GM12874 (cell line): ENCODE measurements around the gene MRPS35.

Experiments used
- CTCF ChIP-seq: IDR thresholded peaks from 2 replicates; pipeline ENCODE4 v1.5.1; 2011; ENCODE audit warnings: low read depth, mild to moderate bottlenecking, control low read depth, low read length, moderate library complexity; ENCODE audit not compliant: insufficient read depth

MRPS35 gene

GRCh38 chr12:27779920-27780611 lies 69.4 kb downstream of the MRPS35 start, which contains the start of the genes KLHL42 and MANSC4:
TSS of gene KLHL42 (plus strand) at chr12:27780233. CDS start at chr12:27780331, 98 bp downstream.
TSS of gene MANSC4 (minus strand) at chr12:27780236. CDS start at chr12:27771276, 8,960 bp downstream.
- no peak for TF ChIP-seq CTCF

DNA sequence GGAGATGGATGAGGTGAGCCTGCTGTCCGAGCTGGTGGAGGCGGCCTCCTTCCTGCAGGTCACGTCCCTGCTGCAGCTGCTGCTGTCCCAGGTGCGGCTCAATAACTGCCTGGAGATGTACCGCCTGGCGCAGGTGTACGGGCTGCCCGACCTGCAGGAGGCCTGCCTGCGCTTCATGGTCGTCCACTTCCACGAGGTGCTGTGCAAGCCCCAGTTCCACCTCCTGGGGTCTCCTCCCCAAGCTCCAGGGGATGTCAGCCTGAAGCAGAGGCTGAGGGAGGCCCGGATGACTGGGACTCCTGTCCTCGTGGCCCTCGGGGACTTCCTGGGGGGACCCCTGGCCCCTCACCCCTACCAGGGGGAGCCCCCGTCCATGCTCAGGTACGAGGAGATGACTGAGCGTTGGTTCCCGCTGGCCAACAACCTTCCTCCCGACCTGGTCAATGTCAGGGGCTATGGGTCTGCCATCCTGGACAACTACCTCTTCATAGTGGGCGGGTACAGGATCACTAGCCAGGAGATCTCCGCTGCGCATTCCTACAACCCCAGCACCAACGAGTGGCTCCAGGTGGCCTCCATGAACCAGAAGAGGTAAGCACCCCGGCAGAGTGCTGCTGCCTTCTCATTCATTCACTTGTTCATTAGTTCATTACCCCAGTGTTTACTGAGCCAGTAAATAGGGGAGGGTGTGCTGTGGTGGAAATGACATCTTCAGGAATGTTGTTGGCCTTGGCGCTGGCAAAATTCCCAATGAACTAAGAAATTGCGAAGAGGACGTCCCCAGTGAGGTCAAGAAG lies 70.2 kb downstream of the MRPS35 start:
- no peak for TF ChIP-seq CTCF

DNA sequence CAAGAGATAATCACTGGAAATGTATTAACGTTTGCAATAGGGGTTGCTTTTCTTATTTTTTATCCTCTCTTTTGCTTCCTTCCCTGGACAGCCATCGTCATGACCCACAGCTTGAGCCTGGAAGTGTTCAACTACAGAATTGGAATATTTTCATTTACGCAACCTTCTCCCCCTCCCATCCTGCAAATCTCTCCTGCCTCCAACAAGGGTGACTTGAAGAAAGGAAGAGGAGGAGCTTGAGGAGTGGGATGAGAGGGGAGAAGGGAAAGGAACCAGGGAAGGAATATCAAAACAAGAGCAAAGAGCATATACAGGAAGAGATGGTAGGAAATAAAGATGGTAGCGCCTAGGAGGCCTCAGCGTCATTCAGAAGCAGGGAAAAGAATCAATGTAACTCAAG lies 71.0 kb downstream of the MRPS35 start:
- no peak for TF ChIP-seq CTCF

- TF ChIP-seq CTCF, result no peak
Observed at GRCh38 chr12:27782481-27782880, 71.8 kb downstream of the MRPS35 start.

DNA sequence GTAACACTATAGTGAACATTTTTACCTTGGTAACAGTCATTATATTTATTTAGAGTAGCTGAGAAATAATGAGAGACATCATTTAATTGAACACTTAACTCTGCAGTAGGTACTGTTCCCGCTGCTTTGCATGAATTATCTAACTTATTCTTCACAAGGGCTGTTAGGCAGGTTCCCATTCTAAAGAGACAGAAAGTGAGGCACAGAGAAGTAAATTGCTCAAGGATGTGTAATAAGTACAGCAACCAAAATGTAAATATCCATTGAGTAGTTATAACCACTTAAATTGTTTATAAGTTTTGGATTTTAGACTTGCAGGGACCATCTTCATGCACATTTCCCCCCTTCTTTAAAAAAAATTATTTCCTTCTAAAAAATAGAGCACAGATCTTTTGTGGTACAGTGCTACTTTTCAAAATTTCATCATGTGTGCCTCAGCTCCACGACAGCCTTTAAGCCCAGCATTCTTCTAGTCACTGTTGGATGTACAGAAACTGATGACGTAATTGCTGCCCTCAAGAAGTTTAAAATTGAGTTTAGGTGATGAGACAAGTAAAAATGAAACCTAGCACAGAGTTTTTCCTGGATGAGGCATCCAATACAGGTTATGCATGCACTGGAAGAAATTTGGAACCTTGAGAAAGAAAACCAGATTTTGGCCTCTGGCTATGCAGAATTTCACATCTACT lies 75.4 kb downstream of the MRPS35 start:
- no peak for TF ChIP-seq CTCF

DNA sequence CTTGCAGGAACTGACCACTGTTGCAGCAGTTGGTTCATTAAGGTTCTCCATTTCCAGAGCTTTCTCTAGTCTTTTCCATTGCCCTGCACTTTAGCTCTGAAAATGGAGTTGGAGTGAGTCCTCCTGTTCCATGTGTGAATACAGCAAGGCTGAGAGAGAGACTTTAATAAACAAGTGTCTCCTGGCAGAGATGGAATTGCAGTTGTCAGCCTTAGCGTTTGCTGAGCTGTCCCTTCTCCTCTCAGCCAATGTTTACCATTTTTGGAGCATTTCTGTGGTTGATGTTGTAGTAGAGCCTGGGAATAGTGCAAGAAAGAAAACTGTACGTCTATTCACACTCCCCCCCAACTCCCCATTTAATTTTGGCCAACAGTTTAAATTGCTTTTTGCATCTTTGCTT lies 76.9 kb downstream of the MRPS35 start:
- no peak for TF ChIP-seq CTCF

- no peak for TF ChIP-seq CTCF
Observed at GRCh38 chr12:27790179-27790578, 79.5 kb downstream of the MRPS35 start.
